UCSD-AML1 (cell line): Measurements from ENCODE around the gene OR10G8.
"Not testable (repeated sequence)": the region's sequence is repeated elsewhere in the genome, so short reads cannot be mapped to it uniquely, and the experiment has no call there.

Experiments
- DNase-seq: peaks from one replicate; lab custom pipeline; 2025; ENCODE audit not compliant: unreplicated experiment; lab: John Stamatoyannopoulos, UW

OR10G8 gene

GRCh38 chr11:124026498-124026897 is at the start of gene OR10G8:
Gene OR10G8, plus strand, starts transcription at chr11:124026798. Its CDS starts 2,825 bp downstream, at chr11:124029623.
- DNase-seq = no peak

- DNase-seq = no peak
These were observed 48.8 kb upstream of the OR10G8 start, which contains the start of gene OR10S1 for GRCh38 chr11:123977731-123978347. Gene OR10S1, minus strand, starts transcription at chr11:123977781. Its CDS starts 117 bp downstream, at chr11:123977664.

GRCh38 chr11:123979311-123979710 is 47.3 kb upstream of the OR10G8 start:
- DNase-seq = no peak

- DNase-seq = no peak
These were observed 31.5 kb upstream of the OR10G8 start, which contains the start of gene OR10G6 for GRCh38 chr11:123995119-123995518. Gene OR10G6, minus strand, starts transcription at chr11:123995161. Its CDS starts 0 bp downstream, at chr11:123995161.

GRCh38 chr11:124012697-124013096 is 13.9 kb upstream of the OR10G8 start, which contains the start of gene OR10G4:
Gene OR10G4, plus strand, starts transcription at chr11:124012997. Its CDS starts 2,578 bp downstream, at chr11:124015575.
- no peak for DNase-seq

- DNase-seq = not testable (repeated sequence)
These were observed 10.8 kb upstream of the OR10G8 start for GRCh38 chr11:124015837-124016236.

GRCh38 chr11:124036666-124037065 is 10.1 kb downstream of the OR10G8 start:
- DNase-seq = no peak

- DNase-seq = no peak
These were observed 13.0 kb downstream of the OR10G8 start for GRCh38 chr11:124039557-124039956.

GRCh38 chr11:124041254-124041653 is 14.7 kb downstream of the OR10G8 start, which contains the start of gene OR10G7:
Gene OR10G7, minus strand, starts transcription at chr11:124041325. Its CDS starts 2,324 bp downstream, at chr11:124039001.
- DNase-seq = no peak

GRCh38 chr11:124043420-124043819 is 16.8 kb downstream of the OR10G8 start:
- DNase-seq = no peak

GRCh38 chr11:124050748-124051147 is 24.1 kb downstream of the OR10G8 start:
- DNase-seq = no peak

GRCh38 chr11:124052966-124053365 is 26.4 kb downstream of the OR10G8 start:
- DNase-seq = no peak

GRCh38 chr11:124068601-124069110 is 42.1 kb downstream of the OR10G8 start:
- DNase-seq = no peak

GRCh38 chr11:124069429-124070401 is 43.1 kb downstream of the OR10G8 start:
- no peak for DNase-seq

- peak; percentile 72 for DNase-seq
These were observed 44.5 kb downstream of the OR10G8 start for GRCh38 chr11:124070915-124071622.

- no peak for DNase-seq
These were observed 45.0 kb downstream of the OR10G8 start for GRCh38 chr11:124071623-124071948.

- DNase-seq = no peak
These were observed 45.5 kb downstream of the OR10G8 start for GRCh38 chr11:124072147-124072546.

GRCh38 chr11:124074554-124074953 is 48.0 kb downstream of the OR10G8 start:
- DNase-seq = no peak

- no peak for DNase-seq
These were observed 48.9 kb downstream of the OR10G8 start for GRCh38 chr11:124075492-124075840.

- DNase-seq = no peak
These were observed 49.4 kb downstream of the OR10G8 start for GRCh38 chr11:124075841-124076651.
